Astrocyte (in vitro differentiated cells and primary cell): ENCODE results near the gene MDM2.

Source experiments
- EZH2 ChIP-seq: IDR thresholded peaks from 2 replicates; pipeline ENCODE4 v1.6.1; 2012; ENCODE audit warnings: mild to moderate bottlenecking, low read length, inconsistent platforms; ENCODE audit not compliant: insufficient read depth
- TF ChIP-seq, protein P1 (sequence below): IDR thresholded peaks from 2 replicates; pipeline ENCODE4 v1.5.1; 2011; ENCODE audit warnings: low read depth, mild to moderate bottlenecking, inconsistent platforms, low read length, moderate library complexity; ENCODE audit not compliant: insufficient read depth

DNA sequence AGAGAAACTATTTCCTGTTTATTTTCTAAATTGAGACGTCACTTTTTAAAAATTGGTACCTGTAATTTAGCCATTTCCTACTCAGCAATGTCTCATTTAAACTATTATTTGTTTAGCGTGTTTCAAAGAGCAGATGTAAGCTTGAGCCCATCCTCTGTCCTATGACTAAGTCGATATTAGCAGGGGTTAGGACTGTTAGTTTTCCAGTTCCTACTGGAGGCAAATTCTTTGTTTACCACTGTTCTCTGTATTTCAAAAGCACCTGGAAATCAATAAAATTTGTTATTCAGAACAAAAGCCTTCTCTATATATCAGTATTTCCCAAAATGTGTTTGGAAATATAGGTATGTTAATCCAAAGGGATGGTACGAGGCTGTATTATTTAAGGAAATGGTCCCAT, 42.4 kb downstream of the MDM2 start:
- TF ChIP-seq, protein P1, sequence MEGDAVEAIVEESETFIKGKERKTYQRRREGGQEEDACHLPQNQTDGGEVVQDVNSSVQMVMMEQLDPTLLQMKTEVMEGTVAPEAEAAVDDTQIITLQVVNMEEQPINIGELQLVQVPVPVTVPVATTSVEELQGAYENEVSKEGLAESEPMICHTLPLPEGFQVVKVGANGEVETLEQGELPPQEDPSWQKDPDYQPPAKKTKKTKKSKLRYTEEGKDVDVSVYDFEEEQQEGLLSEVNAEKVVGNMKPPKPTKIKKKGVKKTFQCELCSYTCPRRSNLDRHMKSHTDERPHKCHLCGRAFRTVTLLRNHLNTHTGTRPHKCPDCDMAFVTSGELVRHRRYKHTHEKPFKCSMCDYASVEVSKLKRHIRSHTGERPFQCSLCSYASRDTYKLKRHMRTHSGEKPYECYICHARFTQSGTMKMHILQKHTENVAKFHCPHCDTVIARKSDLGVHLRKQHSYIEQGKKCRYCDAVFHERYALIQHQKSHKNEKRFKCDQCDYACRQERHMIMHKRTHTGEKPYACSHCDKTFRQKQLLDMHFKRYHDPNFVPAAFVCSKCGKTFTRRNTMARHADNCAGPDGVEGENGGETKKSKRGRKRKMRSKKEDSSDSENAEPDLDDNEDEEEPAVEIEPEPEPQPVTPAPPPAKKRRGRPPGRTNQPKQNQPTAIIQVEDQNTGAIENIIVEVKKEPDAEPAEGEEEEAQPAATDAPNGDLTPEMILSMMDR, result no peak
- no peak for TF ChIP-seq EZH2
